ENCODE data around the gene NSD1.

- no peak for TF ChIP-seq CTCF (IDR thresholded peaks at IDR 0.05; ENCODE audit: low read depth, low read length, poor library complexity, severe bottlenecking)
- TF ChIP-seq EZH2phosphoT487 (IDR thresholded peaks at IDR 0.05; ENCODE audit: borderline replicate concordance, low read length), result no peak
Observed at GRCh38 chr5:177175336-177175735, 41.8 kb downstream of the NSD1 start.

Measured in DOHH2 (cell line).